NCI-H524 treated with DMSO at 0.1 percent for 48 hours (cell line): Measurements from ENCODE around the gene ELP4.

Experiments used
- DNase-seq: peaks from one replicate; lab custom pipeline; 2025; lab: John Stamatoyannopoulos, UW

ELP4 gene

DNA sequence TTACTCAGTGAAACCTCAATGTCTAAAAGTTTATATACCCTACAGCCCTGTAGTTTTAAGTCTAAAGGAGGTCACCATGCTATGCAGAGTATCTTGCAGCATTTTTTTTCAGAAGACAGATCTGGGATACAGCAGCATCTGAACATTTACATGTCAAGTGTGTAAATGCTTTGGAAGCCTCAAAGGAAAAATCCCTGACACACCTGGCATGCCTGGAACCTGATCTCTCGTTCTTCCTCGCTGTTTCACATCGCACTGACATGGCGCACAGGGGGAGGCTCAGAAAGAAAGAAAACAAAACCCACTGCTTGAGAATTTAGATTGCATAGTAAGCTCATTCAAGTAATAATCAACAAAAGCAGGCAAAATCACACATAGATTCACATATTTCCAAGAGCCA, 270.5 kb downstream of the ELP4 start:
- no peak for DNase-seq

DNA sequence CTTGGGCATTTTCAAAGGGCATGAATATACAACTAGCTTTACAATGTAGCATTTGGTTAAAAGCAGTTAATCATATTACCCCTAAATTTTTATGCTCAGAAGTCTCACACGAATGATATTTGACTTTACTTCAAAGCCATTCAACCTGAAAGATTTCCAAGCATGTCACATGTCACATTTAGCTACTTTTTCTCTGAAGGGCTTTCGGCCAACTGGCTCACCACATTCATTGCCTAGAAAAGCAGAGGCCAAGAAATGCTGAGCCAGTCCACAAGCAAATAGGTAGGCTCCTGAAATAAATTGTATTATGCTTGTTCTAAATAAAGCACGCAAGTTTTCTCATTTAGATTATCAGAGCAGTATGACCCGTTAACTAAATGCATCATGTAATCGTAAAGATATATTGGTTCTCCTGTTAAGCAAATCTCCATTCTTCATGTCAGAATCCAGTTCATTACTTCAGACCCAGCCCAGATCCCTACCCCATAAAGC, 271.0 kb downstream of the ELP4 start:
- DNase-seq: no peak

DNA sequence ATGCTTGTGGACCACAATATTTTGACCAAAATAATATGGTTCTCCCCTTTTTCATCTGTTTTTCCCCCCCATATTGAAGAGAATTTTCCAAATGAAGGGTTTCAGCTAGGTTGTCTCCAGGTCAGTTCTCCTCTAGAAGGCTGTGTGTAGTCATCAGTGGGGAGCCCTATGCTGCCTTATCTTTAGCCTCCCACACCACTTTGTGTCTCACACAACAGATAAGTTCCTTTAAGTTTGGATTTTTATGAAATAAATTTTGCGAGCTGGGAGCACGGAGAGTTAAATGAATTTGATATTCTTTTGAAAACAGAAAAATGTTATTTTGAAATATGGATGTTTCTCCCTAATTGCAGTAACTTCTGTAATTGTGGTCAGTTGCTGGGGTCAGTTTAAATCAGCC, 272.7 kb downstream of the ELP4 start:
- DNase-seq: no peak

DNA sequence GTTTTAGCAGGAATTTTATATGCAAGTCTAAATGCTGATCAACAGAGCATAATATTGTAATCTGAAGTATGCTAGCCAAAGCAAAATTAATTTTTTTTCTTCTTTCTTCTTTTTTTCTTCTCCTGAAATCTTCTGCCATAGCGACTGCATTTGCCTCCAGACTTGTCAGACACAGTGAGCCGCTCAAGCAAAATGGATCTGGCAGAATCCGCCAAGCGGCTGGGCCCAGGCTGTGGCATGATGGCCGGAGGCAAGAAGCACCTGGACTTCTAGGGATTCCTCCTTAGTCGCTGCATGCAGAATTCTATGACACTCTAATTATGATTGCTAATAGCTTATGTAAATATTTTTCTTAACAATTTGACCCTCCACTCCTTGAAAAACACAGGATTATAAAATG, 273.7 kb downstream of the ELP4 start:
- no peak for DNase-seq

DNA sequence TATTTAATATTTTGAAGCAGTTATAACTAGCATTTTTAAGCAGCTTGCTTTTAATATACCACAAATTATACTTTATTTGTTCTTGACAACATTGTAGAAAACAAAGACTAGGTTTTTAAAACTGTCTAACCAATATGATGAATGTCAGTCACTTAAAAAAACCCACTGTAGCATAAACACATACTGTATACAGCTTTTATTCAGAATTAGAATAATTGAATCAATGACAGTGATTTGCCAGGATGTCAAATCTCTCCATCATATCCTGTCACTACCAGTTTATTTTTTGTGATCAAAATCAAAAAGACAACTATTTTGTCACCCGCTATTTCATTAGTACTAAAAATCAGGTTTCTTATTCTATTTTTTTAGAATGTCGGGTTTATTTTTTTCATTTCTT, 275.0 kb downstream of the ELP4 start:
- no peak for DNase-seq

DNA sequence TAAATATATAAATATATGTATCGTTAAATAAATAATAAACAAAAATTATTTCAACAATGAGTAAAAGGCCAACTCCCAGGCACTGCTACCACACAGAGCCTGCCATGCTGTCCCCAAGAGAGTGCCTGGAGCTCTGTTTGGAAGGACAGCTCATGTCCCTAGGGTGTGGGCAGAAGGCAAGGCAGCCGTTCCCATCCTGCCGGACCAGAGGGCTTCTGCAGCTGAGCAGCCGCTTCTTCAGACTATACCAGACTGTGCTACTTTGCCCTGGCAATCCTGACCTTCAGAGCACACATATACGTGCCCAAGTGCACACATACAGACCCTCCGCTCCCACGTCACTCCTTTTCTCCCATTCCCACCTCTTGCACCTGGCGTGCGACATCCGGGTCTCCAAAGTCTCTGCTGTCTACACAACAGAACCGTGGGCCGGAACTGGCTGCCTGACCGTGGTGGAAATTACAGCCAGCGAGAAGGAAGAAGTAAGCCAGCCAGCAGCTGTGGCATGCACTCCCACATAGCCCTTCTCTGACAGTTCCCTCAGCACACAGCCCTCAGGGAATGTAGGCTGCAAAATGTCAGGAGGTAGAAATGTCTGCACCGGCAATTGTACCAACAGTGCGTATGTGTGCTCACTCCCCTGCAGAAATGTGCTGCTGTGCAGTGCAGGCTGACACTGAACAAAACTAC, 277.6 kb downstream of the ELP4 start:
- DNase-seq: no peak

DNA sequence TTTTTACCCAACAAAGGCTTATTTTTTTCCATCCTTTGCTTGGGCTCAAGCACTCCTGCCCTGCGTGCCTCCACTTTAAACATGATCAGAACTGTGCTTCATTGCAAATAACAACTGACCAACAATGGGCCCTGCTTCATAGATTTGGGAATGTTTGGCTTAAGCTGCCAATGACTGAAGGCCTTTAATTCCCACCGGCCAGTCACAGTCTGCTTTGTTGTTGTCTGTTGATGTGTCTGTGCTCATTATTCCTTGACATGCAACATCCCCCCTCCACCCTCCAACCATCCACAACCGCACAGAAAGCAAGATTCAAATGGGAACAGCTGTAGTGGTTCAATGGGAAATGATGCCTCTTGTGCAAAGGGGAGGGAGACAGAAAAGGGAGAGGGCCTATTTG, 278.5 kb downstream of the ELP4 start:
- no peak for DNase-seq

DNA sequence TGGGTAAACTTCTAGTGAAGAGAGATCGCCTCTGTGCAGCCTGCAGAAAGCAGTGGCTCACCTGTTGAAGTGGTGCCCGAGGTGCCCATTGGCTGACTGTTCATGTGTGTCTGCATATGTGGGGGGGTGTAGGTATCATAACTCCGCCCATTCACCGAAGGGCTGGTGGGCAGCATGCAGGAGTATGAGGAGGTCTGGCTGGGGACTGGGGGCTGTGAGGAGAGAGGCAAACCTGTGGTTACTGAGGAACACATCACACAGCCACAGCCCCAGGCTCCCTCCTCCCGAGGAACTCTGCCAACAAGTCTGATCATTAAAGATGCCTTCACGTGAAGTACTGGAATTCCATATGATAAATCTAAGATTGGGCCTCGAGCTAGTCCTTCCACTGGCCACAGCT, 281.1 kb downstream of the ELP4 start:
- no peak for DNase-seq

DNA sequence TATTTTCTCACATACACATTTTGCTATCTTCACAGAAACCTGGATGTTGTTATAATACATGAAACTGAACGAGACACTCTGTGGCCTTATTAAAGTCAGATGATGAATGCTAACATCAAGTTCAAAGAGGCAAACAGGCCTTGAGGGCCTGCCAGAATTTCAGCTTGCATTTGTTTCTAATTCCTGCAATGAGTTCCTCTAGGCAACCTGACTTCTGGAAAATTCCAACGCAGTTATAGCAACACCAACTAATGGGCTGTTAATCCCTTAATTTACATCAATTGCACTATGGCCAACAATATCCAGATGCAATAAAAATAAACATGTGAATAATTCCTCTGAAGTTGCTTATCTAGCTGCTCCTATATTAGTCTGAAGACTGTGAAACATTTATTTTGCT, 282.5 kb downstream of the ELP4 start:
- no peak for DNase-seq

DNA sequence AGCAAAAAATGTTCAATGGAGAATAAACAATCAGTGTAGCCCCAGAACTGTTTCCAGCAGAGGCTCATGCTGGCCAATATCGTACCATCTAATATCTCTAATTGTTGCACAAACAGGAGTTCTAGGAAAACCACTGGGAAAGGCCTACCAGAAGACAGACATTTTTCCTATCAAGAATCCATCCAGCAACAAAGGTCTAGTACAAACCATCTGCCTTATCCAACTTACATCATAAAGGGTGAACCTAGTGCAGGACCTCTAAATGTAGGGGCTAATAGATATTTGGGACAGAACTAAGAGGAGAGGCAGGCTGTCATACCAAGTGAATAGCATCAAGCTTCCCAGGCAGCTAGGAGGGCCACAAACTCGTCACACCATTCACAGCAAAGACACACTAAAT, 282.9 kb downstream of the ELP4 start:
- DNase-seq: no peak

DNA sequence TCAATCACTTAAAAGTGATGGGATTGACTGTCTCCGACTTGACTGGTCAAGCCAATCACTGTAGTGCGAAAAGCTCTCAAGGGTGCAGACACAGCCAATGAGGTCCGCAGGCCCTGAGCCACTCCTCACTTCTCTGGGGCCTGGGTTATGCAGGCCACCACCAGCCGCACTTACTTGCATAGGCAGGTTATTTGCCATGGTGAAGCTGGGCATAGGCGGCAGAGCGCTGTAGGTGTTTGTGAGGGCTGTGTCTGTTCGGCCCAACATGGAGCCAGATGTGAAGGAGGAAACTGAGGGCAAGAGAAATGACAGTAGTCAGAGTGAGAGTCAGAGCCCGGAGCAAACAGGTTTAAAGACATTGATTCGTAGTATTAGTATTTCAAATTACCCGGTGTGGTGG, 283.7 kb downstream of the ELP4 start:
- DNase-seq: no peak

DNA sequence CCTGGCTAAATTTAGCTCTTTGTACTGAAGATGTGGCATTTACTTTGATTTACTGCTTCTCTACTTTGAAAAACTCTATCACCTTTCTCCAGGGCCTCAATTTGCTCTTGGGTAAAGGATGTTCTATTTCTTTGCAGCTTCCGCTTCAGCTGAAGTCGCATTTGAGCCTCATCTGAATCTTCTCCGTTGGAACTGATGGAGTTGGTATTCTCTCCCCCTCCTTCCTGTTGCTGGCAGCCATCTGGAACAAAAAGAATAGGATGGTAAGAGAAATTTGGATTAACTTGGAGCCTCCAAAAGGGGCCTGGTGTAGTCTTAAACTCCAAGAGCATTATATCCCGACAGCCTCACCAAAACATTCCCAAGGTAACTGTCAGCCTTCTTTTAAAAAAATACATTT, 285.0 kb downstream of the ELP4 start:
- no peak for DNase-seq

DNA sequence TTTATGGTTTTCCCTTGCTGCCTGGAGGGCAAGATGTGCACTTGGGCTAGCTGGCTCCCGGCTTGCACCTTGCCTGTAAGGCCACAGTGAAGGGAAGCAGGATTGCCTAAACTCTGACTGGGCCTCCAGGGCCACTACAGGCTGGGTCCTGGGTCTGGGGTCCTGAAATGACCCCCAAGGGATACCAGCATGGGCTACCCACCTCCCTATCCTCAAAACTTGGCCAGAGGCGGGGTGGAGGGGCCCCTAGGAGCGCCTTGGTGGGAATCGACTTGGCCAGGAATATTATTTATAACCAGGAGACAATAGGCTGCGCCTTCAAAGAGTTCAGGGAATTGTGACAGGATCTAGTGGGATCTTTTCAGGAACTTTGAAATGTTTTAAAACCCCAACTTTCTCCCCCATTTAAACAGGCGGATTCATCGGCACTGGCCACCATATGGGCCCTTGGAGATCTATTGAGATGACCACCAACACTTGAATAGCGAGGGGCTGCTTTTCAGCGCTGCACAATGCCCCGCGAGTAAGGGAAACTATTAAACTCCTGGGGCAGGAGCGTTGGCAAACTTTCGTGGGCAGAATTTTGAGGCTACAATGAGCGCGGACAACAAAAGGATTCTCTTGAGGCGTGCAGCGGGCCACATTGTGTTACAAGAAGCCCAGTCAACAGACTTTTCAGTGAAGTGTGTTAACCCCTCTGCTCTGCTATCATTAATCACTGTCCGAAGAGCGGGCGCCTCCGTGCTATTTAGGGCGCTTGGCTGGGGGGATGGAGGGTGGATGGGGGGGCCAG, 286.3 kb downstream of the ELP4 start:
- no peak for DNase-seq

DNA sequence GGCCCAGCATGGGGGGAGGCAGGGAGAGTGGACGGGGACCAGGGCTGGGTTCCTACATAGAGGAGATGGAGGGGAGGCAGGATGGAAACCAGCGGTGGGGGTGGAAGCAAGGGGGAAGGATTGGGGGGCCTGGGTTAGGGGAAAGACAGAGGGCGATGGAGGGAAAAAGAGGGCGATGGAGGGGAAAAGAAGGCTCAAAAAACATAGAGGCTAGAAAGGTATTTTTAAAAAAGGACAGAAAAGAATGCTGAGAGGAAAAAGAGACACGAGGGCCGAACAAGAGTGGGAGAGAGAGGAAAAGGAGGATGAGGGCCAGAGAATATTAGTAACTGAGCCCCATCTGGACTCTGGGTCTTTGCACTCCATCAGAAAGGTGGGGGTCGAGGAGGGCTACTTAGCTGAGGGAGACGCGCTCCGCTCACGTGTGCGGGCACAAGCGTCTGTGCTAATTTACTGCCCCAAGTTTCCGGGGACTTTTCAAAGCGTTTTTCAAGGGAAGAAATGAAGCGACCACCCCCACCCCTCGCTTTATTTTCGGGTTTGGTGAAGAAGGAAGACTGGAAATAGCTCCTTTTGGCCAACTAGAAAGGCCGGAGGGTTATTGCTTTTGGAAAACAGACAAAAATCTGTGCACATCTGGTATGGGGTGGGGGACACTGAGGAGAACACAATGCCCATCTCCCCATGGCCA, 287.1 kb downstream of the ELP4 start:
- no peak for DNase-seq

DNA sequence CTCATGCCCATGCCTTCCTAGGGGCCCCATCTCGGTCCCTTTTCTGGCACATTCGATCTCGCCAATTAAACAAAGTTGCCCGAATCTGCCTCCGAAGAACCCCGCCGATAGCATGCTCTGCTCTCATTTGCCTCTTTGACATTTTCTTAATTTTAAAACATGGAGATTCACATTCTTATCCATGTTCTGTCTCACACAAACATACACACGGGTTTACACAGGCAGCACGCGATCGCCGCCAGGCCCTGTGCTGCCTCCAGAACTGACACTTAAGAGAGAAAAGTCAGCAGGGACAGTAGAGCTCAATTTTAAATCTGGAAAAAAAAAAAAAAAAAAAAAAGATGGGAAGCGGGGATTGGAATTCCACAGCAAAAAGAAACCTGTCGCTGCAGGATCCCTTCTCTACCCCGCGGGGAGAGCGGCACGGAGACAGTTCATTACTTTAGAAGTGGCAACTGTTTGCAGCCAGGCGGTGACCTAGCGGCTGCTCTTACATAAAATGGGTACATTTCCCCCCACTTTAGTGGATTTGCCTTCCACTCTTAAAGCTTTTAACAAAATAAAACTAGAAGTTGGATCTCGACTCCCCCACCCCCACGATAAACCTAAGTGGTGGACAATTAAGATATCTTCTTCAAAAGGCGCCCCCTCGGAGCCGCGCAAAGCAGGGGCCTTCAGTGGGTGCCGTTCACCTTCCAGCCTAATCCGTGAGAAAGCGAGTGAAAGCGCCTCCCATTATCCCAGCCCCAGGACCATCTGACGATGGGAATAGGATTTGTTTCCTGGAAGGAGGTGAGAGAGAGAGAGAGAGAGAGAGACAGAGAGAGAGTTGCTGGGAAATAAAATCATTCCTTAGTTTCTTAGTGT, 287.9 kb downstream of the ELP4 start:
- no peak for DNase-seq

DNA sequence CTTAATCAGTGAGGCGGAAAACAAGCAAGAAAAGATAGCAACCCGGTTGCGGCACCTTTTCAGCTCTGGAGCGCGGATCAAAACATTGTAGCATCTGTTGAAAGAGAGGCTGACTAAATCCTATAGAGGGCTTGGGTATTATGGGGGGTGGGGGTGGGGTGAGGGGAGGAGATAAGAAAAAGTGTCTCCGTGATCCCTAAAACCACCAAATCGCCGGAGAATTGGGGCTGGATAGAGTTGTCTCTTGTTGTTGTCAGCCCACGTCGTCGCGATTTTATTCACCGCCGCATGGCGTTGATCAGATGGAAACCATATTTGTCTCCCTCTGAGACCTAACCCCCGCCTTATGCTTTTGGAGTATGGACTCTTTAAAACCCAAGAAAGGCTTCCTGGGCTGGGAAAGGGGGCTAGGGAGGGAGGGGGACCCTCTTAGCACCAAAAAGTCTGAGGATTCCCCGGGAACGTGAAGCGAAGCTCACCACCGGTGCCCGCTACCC, 288.5 kb downstream of the ELP4 start:
- DNase-seq: no peak

DNA sequence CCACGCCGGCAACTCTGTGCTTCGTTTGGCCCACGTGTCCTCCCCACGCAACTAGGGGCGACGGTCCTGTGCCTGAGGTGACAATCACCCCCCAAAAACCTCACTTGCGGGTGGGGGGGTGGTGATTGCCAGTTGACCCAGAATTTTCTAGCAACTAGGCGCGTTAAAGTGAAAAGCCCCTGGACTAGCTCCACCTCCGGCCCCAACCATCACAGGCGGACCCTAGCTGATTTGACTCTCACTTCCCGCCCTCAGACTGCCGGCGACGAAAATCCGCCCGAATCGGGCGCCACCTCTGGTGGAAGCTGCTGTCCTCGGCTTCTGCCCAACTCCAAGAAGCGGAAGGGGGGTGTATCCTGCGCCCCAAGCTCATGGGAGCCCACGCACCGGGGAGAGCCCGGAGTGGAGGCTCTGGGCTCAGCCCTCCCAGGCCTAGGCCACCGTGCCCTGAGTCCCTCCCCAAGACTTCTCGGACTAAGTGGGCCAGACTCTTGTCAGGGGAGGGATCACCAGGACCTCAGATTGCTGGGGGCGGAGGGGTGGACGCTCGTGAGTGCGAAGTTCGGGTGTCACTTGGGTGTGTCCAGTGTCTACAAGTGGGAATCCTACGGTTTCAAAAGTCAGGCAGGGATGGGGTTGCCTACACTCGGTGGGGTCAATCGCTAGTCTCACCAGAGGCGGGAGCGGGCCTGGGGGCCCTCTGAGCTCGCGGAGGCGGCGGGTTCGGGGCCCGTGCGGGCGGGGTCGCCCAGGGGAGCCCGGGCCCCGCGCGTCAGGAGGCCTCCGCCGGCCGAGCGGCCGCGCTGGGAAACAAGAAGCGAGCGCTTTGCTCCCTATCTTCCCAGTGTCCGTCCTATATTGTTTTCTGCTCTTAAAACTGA, 289.2 kb downstream of the ELP4 start:
- no peak for DNase-seq

DNA sequence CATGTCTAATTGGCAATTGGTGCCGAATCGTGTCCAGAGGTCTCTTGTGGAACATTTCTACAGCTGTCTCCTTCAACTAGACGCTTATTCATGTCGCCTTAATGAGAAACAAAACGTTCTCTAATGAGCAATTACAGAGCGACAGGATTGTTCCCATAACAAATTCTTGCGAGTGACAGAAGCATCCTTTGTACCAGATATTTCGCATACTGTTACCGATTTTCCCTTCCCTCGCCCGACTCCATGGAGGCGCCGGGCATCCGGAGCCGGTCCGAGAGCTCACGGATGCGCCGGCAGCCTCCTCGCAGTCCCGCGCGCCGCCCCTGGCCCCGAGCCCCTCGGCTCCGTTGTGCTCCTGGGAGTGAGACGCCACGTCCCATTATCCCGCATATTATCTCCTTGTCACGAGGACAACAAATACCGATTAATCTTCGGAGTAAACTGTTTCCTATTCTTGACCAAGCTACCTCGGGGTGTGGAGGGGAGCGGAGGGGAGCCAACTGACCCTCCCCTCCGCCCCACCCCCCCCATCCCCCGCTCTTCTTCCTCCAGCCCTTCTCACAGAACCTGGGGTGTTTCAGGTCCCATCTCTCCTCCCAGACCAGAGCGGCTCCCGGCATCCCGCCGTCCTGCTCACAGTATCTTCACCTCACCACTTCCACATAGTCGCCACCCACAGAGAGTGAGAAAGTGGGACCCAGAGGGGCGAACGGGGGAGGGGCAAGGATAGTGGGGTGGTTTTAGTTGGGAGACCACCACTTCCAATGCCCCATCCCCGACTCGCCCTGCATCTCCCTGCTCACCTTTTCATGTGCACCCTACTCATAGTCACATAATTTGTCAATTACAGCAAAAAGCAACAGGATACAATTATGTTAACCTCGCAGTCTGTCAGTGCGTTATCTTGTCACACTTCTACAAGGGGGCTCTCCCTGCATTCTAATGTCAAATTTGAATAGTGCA, 290.1 kb downstream of the ELP4 start:
- no peak for DNase-seq

DNA sequence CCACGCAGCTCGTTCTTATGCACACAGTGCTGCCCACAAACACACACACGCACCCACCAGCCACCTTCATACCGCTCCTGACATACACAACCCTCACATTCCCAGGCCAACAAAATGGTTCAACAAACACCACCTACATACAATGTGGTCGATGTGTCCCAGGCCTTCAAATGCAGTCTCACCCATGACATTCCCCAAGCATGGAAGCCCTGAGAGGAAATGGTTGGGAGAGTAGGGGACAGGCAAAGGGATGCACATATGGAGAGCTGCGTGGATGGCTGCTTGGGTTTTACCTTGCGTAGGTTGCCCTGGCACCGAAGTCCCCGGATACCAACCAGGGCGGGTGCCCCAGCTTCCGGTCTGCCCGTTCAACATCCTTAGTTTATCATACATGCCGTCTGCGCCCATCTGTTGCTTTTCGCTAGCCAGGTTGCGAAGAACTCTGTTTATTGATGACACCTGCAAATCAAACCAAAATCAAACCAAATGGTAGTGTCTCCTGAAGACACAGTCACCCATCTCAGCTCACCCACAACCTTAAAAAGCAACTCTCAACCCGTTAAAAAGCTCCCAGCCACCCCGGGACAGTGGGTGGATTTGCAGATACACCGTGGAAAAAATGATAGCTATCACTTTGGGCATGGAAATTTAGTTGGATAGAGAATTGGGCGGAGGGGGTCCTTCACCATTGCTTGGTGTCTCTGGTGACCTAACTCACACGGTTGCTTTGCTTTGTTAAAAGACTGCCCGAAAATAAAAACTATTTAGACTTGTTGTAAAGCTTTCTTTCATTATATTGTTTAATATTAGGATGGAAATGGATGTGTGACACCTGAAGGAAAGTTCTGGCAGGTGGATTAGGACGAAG, 291.1 kb downstream of the ELP4 start:
- DNase-seq: no peak
